OCI-LY7 (cell line): ENCODE results near the gene DDX52. TPM values are rescaled to one million over a fixed set of nuclear protein-coding genes. Genes with fewer than 3 reads are reported as not detected.

Source experiments
- BruUV-seq: library from RNA; stranded (reverse); fragments of 400-500 nt; replicated peaks from 2 replicates; lab custom pipeline; 2021; lab: Mats Ljungman, UMichigan
- CTCF ChIA-PET: fragments of 300-600 bp; sonication (Branson Sonifier 250); formaldehyde crosslinking; loops from one replicate; lab custom pipeline; 2022; ENCODE audit warnings: antibody characterized with exemption; ENCODE audit not compliant: unreplicated experiment; lab: Charles Lee
- POLR2A ChIA-PET: fragments of 300-600 bp; sonication (Branson Sonifier 250); formaldehyde crosslinking; loops from one replicate; lab custom pipeline; 2022; ENCODE audit warnings: antibody characterized with exemption; lab: Charles Lee
- DNase-seq: peaks from one replicate; pipeline ENCODE4 v3.0.0-alpha.2; 2015; ENCODE audit warnings: low spot score
- H2AFZ ChIP-seq: fragments of 200-600 bp; sonication (generic), shearing (Covaris generic); 2 replicates; pipeline ENCODE4 v1.6.1; 2014; ENCODE audit warnings: mild to moderate bottlenecking, antibody characterized with exemption, low read length, moderate library complexity
- H3K27ac ChIP-seq: fragments of 200-600 bp; sonication (generic); 2 replicates; pipeline ENCODE4 v1.5.1; 2014; ENCODE audit warnings: mixed run types, low read depth, mild to moderate bottlenecking, moderate library complexity, low read length, inconsistent platforms; ENCODE audit not compliant: poor library complexity, severe bottlenecking
- H3K36me3 ChIP-seq: fragments of 200-600 bp; sonication (generic); 2 replicates; pipeline ENCODE4 v1.6.1; 2014; ENCODE audit warnings: mild to moderate bottlenecking, antibody characterized with exemption, low read length, moderate library complexity, mixed read lengths; ENCODE audit not compliant: insufficient read depth
- H3K4me1 ChIP-seq: fragments of 200-600 bp; sonication (generic); 2 replicates; pipeline ENCODE4 v1.5.1; 2014; ENCODE audit warnings: mild to moderate bottlenecking, low read length; ENCODE audit not compliant: insufficient read depth, poor library complexity, severe bottlenecking
- H3K4me2 ChIP-seq: fragments of 200-600 bp; sonication (generic); 2 replicates; pipeline ENCODE4 v1.6.1; 2014; ENCODE audit warnings: mild to moderate bottlenecking, low read length
- H3K4me3 ChIP-seq: fragments of 200-600 bp; sonication (generic); 2 replicates; pipeline ENCODE4 v1.5.1; 2014; ENCODE audit warnings: mild to moderate bottlenecking, low read depth, low read length; ENCODE audit not compliant: poor library complexity, severe bottlenecking
- H3K79me2 ChIP-seq: fragments of 200-600 bp; sonication (generic); 2 replicates; pipeline ENCODE4 v1.6.1; 2016; ENCODE audit warnings: low read depth, mild to moderate bottlenecking, low read length, moderate library complexity, mixed read lengths; ENCODE audit not compliant: insufficient read depth
- H3K9me2 ChIP-seq: fragments of 200-600 bp; sonication (generic); 2 replicates; pipeline ENCODE4 v1.6.1; 2016; ENCODE audit warnings: mild to moderate bottlenecking, low read length, mixed read lengths; ENCODE audit not compliant: insufficient read depth
- H3K9me3 ChIP-seq: fragments of 200-600 bp; sonication (generic); 2 replicates; pipeline ENCODE4 v1.6.1; 2014; ENCODE audit warnings: mild to moderate bottlenecking, mixed run types, low read length, mixed read lengths
- H4K20me1 ChIP-seq: fragments of 200-600 bp; sonication (generic); 2 replicates; pipeline ENCODE4 v1.6.1; 2014; ENCODE audit warnings: mild to moderate bottlenecking, antibody characterized with exemption, low read length, moderate library complexity, mixed read lengths; ENCODE audit not compliant: insufficient read depth
- CTCF ChIP-seq: fragments of 200-600 bp; sonication (generic); conservative IDR thresholded peaks from 2 replicates; pipeline ENCODE4 v1.5.1; 2014; ENCODE audit warnings: mild to moderate bottlenecking, antibody characterized with exemption, low read length, moderate library complexity, mixed read lengths
- EZH2phosphoT487 ChIP-seq: fragments of 200-600 bp; sonication (generic); IDR thresholded peaks from 2 replicates; pipeline ENCODE4 v1.6.1; 2018; ENCODE audit warnings: low read depth, borderline replicate concordance, mild to moderate bottlenecking, mixed run types, antibody characterized with exemption, low read length, moderate library complexity, mixed read lengths
- intact Hi-C: fragments of 100-400 bp; cut with micrococcal nuclease; formaldehyde crosslinking; loops from one replicate; pipeline ENCODE4 v1.10.0; 2022; ENCODE audit not compliant: unreplicated experiment
- total RNA-seq, 2 experiments: library from RNA; depleted of rRNA in 1 of 2; stranded (reverse); fragments of >200 nt in 1 of 2; shearing (Covaris generic) in 1 of 2; gene quantifications; 2 replicates each; pipeline ENCODE4 v1.2.3, GENCODE V29; 2014 to 2022

The DDX52 gene
- total RNA-seq, 2 experiments from 2014 or later = 18.1 to 35.2 TPM

- H4K20me1 ChIP-seq = peaks cover 13% of the 10 kb centered on the region; the same call in 1 of the 2 replicates
- TSS peak; percentile 92 for BruUV-seq
- H3K4me3 ChIP-seq = peak within 1 kb of the TSS; percentile 99
- DNase-seq = peak; percentile 97
- peaks cover 43% of the 10 kb centered on the region for H3K36me3 ChIP-seq
- peaks cover 2% of the 10 kb centered on the region; the same call in 1 of the 2 replicates for H3K9me3 ChIP-seq
- H3K79me2 ChIP-seq = peaks cover 42% of the 10 kb centered on the region
- POLR2A ChIA-PET = interaction anchor here (0.7 to 1.9 kb wide), 5 partner anchors 8 to 269 kb away, joined by 3 to 9 read pairs (median 6); no protein-coding TSS in a partner anchor
- peak within 1 kb of the TSS; percentile 97 for H3K27ac ChIP-seq
- intact Hi-C loops = loop anchor here (1.0 to 10.0 kb wide), 5 partner anchors 82 to 1005 kb away; partner anchors contain the start of genes DUSP14 and MRM1
- peaks cover 40% of the 10 kb centered on the region for H3K4me1 ChIP-seq
- no peak for TF ChIP-seq EZH2phosphoT487
- TF ChIP-seq CTCF = peak; percentile 73
- no peaks in the 10 kb centered on the region for H3K9me2 ChIP-seq
- CTCF ChIA-PET = interaction anchor here (1.3 kb wide), 1 partner anchor 10 kb away, joined by 4 read pairs; no protein-coding TSS in a partner anchor
- peak within 1 kb of the TSS; percentile 87 for H3K4me2 ChIP-seq
- peak within 1 kb of the TSS; percentile 78 for H2AFZ ChIP-seq
These were observed 33.8 kb downstream of the DDX52 start, which contains the start of gene SYNRG for GRCh38 chr17:37609170-37610040. Gene SYNRG (minus strand): TSS chr17:37609418. CDS start chr17:37609355, 63 bp downstream.

GRCh38 chr17:37608351-37609169 is 34.7 kb downstream of the DDX52 start:
- Histone ChIP-seq H3K9me3 (peaks cover 5% of the 10 kb centered on the region; the same call in 1 of the 2 replicates), H3K4me2 (peak overlapping the region; percentile 81), H4K20me1 (peaks cover 13% of the 10 kb centered on the region; the same call in 1 of the 2 replicates), H3K4me1 (peaks cover 42% of the 10 kb centered on the region), H2AFZ (no peak overlapping the region; the same call in 1 of the 2 replicates), H3K27ac (peak overlapping the region; percentile 97), H3K4me3 (peak overlapping the region; percentile 99), H3K9me2 (no peaks in the 10 kb centered on the region), H3K36me3 (peaks cover 43% of the 10 kb centered on the region), H3K79me2 (peaks cover 50% of the 10 kb centered on the region)
- POLR2A ChIA-PET = interaction anchor here (0.6 to 1.9 kb wide), 4 partner anchors 9 to 1292 kb away, joined by 4 to 7 read pairs (median 5); no protein-coding TSS in a partner anchor
- BruUV-seq = TSS peak; percentile 52
- CTCF ChIA-PET = interaction anchor here (0.6 to 1.3 kb wide), 2 partner anchors 9 to 47 kb away, joined by 3 to 4 read pairs; no protein-coding TSS in a partner anchor
- intact Hi-C loops = loop anchor here (1.0 to 10.0 kb wide), 5 partner anchors 81 to 1004 kb away; partner anchors contain the start of genes DUSP14 and MRM1
- TF ChIP-seq EZH2phosphoT487 (no peak), CTCF (no peak)
- DNase-seq = peak; percentile 53
